ENCODE results near the gene CLPSL2.

DNA sequence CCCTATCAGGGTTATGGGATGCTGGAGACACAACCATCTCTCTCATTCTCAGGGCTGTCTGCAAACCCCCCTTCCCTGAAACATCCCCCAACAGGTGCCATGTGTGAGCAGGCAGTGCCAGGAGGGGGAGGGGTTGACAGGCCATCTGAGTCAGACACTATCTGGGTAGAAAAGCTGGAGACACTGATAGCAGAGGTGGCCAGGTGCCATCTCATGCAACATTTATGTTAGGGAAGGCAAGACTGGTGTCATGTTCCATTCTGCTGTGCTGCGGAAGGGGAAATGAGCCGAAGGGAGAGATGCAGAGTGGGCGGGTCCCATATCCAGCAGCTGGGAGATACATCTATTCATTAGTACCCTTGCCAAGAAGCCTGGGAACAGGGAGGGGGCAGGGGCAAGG lies 32.3 kb downstream of the CLPSL2 start:
- TF ChIP-seq, protein P1, sequence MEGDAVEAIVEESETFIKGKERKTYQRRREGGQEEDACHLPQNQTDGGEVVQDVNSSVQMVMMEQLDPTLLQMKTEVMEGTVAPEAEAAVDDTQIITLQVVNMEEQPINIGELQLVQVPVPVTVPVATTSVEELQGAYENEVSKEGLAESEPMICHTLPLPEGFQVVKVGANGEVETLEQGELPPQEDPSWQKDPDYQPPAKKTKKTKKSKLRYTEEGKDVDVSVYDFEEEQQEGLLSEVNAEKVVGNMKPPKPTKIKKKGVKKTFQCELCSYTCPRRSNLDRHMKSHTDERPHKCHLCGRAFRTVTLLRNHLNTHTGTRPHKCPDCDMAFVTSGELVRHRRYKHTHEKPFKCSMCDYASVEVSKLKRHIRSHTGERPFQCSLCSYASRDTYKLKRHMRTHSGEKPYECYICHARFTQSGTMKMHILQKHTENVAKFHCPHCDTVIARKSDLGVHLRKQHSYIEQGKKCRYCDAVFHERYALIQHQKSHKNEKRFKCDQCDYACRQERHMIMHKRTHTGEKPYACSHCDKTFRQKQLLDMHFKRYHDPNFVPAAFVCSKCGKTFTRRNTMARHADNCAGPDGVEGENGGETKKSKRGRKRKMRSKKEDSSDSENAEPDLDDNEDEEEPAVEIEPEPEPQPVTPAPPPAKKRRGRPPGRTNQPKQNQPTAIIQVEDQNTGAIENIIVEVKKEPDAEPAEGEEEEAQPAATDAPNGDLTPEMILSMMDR (IDR thresholded peaks at IDR 0.05): no peak
- TF ChIP-seq POLR2AphosphoS5 (IDR thresholded peaks at IDR 0.05) (no peak), EP300 (IDR thresholded peaks at IDR 0.05; ENCODE audit: low read depth) (no peak), POLR2A (IDR thresholded peaks at IDR 0.05) (no peak)

Data from transverse colon (tissue), 4 donors.